HG02759 (cell line): ENCODE data around the gene HBEGF.

Experiments
- ATAC-seq: cut with Tn5 transposase; IDR thresholded peaks from one replicate; pipeline ENCODE4 v1.9.1; 2021; ENCODE audit warnings: mild to moderate bottlenecking, moderate library complexity; ENCODE audit not compliant: unreplicated experiment

HBEGF gene, protein sequence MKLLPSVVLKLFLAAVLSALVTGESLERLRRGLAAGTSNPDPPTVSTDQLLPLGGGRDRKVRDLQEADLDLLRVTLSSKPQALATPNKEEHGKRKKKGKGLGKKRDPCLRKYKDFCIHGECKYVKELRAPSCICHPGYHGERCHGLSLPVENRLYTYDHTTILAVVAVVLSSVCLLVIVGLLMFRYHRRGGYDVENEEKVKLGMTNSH

DNA sequence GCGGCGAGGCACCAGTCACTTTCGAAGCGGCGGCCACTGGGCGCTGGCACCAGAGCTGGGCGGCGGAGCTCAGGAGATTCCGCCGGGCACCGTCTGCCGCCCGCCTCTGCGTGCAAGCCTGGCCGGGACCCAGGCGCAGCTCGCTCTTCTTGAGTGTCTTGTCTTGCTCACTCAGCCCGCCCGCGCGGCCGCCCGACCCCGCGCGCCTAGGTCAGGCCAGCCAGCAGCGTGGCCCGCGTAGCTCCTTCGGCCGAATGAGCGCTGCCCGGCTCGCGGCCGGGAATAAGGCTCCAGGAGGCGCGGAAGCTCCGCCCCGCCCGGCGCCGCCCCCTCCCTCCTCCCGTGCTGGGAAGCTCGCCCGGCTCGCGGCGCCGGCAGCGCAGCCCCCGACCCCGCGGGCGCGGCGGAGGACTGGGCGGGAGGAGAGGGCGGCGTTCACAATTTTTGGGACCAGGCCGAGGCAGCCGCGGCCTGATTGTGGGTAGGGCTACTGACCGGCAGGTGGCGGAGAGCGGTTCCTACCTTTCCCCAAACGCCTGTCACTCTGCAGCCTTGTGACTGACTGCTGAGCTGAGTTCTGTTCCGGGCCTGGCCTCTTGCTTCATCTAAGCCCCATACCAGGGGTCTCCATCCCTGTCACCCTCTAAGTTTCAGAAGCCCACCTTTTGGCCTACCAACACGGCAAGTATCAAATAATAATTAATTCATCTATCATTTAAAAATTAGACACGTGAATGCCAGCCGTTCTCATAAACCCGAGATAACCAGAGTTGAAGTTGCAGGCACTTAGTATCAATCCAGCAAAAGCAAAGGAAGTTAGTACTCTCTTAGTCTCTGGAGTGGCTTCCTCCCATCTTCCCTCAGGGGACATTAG is at the start of gene HBEGF:
HBEGF (minus strand) TSS at position 256 of the 874 bp plus-strand sequence. CDS start 275 bp downstream, outside the sequence.
- peak; percentile 82 for ATAC-seq

DNA sequence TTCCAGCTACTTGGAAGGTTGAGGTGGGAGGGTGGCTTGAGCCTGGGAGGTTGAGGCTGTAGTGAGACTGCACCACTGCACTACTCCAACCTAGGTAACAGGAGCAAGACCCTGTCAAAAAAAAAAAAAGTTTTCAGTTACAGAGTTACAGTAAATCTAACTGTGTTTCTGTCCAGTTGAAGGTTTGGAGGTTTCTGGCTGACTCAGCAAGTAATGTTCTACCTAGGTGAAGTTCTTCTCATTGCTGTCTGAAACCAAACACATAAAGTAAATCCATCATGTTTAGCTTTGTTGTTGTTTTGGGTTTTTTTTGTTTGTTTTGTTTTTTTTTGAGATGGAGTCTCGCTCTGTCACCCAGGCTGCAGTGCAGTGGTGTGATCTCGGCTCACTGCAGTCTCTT is 47.3 kb upstream of the HBEGF start:
- ATAC-seq = no peak

DNA sequence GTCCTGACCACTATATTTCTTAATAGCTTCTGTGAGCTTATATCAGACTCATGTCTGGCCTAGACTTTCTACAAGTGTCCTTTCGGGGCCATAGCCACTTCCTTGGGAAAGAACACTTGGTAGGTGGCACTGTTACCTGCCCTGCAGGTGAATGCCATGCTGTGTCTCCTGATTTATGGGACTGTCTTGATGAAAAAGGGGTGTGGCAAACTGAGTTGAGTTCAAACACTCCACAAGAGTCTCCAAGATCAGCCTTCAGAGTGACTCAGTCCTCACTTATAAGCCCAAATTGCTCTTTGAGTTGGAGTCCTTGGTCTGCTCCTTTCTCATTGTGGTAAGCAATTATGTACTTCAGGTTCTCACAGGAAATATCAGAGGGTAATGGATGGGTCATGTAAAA is 45.3 kb upstream of the HBEGF start:
- no peak for ATAC-seq

DNA sequence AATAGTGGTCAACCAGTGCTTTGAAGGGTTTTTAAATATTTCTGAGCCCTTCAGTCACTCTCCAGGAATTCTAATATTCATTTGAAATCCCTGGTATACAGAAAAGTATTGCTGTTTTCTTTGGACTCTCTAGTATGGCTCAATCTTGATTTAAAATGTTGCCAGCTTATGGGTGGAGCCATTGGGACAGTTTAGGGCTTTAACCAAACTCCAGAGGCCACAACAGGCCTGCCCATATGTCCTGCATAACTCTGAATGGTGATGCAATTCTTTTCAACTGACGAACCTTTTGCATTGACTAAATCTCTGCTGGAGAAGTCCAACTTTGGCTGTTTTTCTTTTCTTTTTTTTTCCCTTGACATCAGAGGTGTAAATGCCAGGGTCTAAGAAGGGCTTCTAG is 44.9 kb upstream of the HBEGF start:
- ATAC-seq = no peak

DNA sequence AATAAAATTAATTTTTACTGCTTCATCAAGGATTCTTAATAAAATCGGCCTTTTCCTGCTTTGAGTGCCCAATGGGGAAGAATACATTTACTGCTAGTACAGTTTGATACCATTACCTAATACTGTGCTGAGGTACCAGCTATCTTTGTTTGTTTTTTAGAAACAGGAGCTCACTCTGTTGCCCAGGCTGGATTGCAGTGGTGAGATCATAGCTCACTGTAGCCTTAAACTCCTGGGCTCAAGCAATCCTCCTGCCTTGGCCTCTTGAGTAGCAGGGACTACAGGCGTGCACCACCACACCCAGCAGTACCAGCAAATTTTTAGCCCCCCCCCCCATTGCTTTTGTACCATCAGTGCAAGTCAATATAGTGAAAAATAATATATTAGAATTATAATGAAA is 41.6 kb upstream of the HBEGF start:
- ATAC-seq = no peak

DNA sequence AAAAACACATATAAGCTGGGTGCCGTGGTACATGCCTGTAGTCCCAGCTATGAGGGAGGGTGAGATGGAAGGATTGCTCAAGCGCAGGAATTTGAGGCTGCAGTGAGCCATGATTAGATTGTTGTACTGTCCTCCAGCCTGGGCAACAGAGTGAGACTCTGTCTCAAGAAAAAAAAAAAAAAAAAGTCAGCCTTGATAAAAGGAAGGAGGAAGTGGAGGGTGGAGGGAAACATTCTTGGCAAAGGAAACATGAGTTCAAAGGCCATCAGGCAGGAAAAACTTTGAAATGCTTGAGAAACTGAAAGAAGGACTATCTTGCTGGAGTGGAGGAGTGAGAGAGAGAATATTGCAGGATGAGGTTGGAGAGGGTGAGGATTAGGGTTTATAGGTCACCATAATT is 36.9 kb upstream of the HBEGF start:
- ATAC-seq = no peak

DNA sequence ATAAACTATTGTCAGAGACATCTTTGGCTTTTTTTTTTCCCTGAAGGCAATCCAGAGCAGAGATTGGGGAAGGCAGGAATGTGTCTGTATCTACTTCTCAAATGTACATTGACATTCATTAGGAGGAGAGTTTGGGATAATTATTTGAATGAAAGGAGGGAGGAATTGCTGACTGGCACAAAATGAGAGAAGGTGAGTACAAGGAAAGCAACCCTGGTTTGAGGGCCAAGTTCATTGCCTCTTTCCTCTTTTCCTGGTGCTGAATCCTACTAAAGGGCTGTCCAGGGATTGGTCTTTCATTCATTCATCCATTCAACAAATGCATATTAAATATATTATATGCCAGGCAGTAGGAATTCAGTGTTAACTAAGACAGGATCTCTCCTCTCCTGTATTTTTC is 36.5 kb upstream of the HBEGF start:
- ATAC-seq = no peak

DNA sequence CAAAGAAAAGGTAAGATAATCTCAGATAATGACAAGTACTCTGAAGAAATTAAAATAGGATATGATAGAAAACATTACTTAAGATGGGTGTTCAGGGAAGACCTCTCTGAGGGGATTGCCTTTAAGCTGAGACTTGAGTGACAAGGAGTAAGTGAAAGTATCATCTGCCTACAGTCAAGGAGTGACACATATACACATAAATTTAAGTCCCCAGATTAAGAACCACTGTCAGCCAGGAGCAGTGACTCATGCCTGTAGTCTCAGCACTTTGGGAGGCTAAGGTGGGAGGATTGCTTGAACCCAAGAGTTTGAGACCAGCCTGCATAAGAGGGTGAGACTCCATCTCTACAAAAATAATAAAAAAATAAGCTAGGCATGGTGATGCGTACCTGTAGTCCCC is 35.6 kb upstream of the HBEGF start:
- no peak for ATAC-seq

DNA sequence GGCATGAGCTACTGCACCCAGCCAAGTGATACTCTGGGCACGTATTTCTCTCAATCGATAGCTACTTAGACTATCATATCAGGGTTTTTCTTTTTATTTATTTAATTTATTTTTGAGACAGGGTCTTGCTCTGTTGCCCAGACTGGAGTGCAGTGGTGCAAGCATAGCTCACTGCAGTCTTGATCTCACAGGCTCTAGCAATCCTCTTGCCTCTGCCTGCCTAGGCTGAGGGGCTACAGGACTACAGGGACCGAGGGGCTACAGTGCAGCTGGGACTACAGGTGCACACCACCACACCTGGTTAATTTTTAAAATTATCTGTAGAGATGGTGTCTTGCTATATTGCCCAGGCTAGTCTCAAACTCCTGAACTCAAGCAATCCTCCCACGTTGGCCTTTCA is 34.9 kb upstream of the HBEGF start:
- no peak for ATAC-seq

DNA sequence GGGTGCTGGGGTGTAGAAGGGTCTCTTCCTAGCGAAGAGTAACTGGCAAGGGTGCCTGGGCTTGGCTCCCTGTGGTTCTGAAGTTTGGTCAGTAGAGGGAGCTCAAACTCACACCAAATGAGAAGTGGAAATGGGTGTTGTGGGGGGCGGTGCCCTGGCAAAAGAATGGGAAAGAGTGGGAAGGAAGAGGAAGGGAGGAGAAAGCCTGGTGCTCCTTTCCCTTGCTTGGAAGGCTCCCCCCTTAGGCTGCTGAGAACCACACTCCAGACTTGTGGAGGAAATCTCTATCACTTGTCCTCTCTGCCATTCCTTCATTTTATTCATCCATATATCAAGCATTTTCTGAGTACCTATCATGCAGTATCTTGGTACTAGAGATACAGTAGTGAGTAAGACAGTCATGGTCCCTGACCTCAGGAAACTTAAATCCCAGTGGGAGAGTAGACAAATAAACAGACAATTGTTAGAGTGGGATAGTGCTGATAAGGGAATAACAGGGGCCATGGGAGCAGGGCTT is 26.6 kb upstream of the HBEGF start:
- ATAC-seq = peak; percentile 68

DNA sequence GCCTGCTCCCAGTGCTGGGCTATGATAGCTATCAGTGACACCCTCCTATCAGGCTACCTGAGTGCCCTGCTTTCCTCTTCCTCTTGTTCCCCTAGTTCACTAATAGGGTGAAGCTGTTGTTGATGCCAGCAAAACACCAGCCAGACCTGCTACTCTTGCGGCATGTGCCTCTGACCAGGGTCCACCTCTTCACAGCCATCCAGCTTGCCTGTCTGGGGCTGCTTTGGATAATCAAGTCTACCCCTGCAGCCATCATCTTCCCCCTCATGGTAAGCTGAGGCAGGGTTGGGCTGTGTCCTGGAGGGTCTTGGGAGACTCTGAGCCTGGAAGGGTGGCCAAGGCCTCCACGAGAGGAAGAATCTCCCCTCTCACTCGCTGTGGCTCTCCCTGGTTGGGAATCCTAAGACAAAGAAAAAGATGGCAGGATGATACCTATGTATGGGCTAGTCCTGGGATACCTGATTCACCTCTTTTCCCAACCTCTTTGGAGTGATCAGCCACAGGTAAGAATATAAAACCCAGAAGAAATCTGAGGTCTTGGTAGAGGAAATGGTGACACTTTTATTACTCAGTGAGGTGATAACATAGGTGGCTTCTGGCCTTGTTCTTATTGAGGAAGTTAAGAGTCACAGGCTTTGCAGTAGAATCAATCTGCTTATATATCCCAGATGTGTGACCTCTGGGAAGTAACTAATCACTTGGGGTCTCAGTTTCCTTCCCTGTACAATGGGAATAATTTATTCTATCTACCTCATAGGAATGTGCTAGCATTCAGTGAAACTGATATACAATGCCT is 25.2 kb upstream of the HBEGF start:
- ATAC-seq = no peak

DNA sequence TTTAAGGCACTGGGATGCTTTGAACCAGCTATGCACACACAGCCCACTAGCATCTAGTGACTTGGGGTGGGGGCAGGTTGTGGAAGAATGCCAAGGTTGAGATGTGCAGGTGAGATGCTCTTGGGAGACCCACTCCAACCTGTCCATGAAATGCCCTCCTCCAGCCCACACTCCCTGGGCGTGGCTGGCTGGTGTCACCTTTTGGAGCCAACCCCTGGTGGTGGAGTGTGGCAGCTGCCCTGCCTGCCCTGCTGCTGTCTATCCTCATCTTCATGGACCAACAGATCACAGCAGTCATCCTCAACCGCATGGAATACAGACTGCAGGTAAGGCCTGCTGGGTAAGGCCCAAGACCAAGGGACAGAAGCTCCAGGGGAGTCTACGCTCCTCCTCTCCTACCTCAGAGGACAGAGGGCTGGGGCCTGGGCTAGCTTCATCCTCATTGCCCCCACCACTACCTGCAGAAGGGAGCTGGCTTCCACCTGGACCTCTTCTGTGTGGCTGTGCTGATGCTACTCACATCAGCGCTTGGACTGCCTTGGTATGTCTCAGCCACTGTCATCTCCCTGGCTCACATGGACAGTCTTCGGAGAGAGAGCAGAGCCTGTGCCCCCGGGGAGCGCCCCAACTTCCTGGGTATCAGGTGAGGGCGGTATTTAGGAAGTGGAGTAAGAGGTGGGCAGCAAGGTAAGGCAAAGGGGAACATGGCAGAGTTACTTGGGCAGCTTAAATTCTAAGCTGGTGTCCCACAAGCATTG is 21.0 kb upstream of the HBEGF start:
- ATAC-seq = no peak

DNA sequence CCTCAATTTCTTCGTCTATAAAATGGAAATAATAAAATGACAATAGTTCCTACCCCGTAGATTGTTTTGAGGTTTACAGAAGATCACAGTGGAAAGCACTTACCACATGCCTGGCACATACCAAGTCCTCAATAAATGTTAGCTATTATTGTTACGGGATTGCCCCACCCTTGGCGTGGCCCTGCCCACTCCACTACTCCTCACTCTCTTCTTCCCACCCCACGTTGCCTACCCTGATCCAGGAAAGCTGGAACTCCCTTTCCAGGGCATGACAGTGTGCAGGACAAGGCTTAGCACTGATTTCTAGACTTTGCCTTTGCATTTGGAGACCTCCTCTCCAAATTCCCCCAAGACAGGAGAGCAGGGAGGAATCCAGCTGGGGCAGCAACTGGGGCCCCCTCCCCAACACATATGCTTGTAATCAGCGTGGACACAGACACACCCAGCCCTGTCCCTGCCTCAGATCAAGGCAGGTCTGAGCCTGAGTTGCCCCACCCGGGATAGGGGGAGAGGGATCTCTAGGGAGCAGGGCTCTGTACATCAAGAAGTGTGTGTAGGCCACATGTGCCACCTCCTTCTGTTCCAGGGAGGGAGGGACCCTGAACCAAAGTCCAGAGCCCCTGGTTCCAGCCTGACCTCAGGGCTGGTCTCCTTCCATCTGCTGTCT is 20.3 kb upstream of the HBEGF start:
- ATAC-seq = no peak

DNA sequence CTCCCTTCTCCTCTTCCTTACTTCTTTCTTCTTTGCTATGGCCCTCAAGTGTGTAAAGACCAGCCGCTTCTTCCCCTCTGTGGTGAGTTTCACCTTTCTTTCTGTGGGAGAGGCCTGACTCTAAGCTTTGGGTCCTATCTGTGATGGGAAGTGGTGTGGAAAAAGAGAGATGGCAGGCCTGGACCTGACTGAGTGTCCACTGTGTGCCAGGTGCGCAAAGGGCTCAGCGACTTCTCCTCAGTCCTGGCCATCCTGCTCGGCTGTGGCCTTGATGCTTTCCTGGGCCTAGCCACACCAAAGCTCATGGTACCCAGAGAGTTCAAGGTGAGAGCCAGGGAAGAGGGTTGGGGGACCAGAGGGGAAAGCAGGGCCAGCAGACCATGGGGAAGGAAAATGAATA is 19.5 kb upstream of the HBEGF start:
- no peak for ATAC-seq

DNA sequence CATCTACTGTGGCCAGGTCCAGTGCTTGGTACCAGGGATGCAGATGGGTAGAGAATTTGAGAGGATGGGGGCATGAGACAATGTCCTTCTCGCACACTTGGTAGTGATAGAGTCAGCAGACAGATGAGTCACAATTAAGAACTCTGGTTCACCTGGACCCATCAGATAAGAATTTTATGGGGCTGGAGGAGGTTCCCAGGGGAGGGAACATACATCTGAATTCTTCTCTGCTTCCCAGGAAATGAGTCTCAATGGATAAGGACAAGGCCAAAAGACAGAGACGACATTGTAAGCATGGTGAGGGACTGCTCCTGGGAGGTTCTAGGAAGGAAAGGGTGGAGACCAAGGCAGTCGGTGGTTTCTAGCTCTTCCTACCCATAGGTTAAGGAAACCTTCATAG is 18.9 kb upstream of the HBEGF start:
- ATAC-seq = no peak

DNA sequence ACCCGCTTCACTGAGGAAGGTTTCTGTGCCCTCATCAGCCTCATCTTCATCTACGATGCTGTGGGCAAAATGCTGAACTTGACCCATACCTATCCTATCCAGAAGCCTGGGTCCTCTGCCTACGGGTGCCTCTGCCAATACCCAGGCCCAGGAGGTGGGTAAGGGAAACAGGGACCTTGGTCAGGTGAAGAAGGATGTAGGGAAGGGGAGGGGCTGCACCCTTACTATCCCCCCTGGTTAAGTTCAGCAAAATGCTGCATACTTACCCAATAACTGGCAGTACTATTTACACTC is 18.0 kb upstream of the HBEGF start:
- ATAC-seq = no peak

DNA sequence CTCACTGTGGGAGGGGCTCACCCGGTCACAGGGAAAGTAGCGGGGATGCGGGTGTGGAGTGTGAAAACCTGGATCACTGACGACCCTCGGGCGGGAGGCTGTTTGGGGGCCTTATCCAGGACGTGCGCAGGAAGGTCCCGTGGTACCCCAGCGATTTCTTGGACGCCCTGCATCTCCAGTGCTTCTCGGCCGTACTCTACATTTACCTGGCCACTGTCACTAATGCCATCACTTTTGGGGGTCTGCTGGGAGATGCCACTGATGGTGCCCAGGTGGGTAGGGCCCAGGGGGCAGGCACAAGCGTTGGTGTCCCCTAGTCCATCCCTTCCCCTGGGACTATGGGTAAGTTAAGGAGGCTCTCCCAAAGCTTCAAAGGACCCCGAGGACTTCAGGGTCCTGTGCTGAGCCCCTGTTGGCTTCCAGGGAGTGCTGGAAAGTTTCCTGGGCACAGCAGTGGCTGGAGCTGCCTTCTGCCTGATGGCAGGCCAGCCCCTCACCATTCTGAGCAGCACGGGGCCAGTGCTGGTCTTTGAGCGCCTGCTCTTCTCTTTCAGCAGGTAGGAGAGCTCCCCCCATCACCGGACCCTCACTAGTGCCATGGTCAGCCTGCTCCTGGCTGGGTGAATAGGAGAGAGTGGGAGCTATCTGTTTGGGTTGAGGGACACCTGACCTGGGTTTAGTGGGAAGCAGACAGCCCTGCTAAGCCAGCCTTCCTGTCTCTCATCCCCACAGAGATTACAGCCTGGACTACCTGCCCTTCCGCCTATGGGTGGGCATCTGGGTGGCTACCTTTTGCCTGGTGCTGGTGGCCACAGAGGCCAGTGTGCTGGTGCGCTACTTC is 17.4 kb upstream of the HBEGF start:
- no peak for ATAC-seq

DNA sequence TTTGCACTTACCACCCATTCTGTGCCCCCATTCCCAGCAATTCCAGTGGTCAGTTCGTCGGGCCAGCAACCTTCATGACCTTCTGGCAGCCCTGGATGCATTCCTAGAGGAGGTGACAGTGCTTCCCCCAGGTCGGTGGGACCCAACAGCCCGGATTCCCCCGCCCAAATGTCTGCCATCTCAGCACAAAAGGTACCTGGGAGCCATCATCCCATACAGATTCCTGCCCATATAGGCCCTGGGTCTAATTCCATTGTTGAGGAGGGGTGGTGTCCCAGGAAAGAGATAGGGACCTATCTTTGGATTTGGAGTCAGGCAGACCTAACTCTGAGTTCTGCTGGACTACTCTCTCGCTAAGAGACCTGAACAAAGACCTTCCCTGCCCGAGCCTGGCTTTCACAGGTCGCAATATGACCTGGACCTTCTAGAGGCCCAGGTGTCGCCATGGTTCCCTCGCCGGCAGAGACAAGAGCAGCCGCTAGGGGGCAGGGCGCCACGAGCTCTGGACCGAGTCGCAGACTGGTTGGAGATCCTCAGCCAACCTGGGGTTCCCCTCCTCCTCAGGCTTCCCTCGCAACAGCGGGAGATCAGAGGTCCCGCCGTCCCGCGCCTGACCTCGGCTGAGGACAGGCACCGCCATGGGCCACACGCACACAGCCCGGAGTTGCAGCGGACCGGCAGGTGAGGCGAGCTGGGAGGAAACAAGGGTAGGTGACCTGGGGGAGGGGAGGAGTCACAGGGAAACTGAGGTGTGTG is 16.6 kb upstream of the HBEGF start:
- ATAC-seq = peak; percentile 89

DNA sequence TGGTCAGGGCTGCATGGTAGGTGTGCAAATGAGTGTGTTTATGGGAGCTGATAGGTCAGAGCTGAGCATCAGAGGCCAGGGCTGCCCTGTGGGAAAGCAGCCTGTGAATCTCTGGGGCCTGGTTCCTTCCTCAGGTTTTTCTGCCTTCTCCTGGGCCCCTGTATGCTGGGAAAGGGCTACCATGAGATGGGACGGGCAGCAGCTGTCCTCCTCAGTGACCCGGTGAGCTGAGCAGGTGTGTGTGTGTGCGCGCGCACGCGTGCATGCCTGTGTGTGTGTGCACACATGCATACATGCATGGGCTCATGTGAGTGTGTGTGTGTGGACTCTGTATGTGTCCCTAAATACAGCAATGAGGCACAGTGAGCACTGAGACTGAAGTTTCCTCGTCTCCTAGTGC is 15.9 kb upstream of the HBEGF start:
- ATAC-seq = no peak
